Muscle of leg (tissue), 11 donors: ENCODE results near the gene DSC2. TPM values are rescaled to one million over a fixed set of nuclear protein-coding genes. Genes with fewer than 3 reads are reported as not detected.
"Not testable (repeated sequence)": the region's sequence is repeated elsewhere in the genome, so short reads cannot be mapped to it uniquely, and the experiment has no call there.

Experiments
- DNase-seq: peaks from one replicate; pipeline ENCODE4 v3.0.0; 2013
- H3K27ac ChIP-seq: one replicate; pipeline ENCODE4 v1.5.1; 2013; ENCODE audit warnings: mild to moderate bottlenecking, low read length, control low read depth
- H3K27me3 ChIP-seq: one replicate; pipeline ENCODE4 v1.6.1; 2013; ENCODE audit warnings: low read length; ENCODE audit not compliant: control insufficient read depth, insufficient read depth
- H3K36me3 ChIP-seq: one replicate; pipeline ENCODE4 v1.6.1; 2013; ENCODE audit warnings: low read length; ENCODE audit not compliant: control insufficient read depth, insufficient read depth
- H3K4me1 ChIP-seq: one replicate; pipeline ENCODE4 v1.6.1; 2013; ENCODE audit warnings: low read length; ENCODE audit not compliant: control insufficient read depth, insufficient read depth
- H3K4me3 ChIP-seq: one replicate; pipeline ENCODE4 v1.5.1; 2013; ENCODE audit warnings: low read length, control low read depth
- H3K9me3 ChIP-seq: replicated peaks from 2 replicates; pipeline ENCODE4 v1.6.1; 2013; ENCODE audit warnings: low read depth, low read length; ENCODE audit not compliant: control insufficient read depth
- WGBS: methylation state at CpG from one replicate; pipeline ENCODE4 v1.1.5; 2013; ENCODE audit warnings: missing lambda C conversion rate; ENCODE audit not compliant: insufficient coverage; 5-methylcytosine and 5-hydroxymethylcytosine counted together
- polyA plus RNA-seq, 8 donors: library from polyadenylated mRNA; unstranded; fragments of 120-200 nt; gene quantifications; one replicate each; pipeline versions ENCODE4 v1.2.1 to v1.2.3, GENCODE V29; 2013; ENCODE audit warnings: inconsistent platforms in 1 of 8, low replicate concordance in 1 of 8; ENCODE audit not compliant: insufficient read length in 8 of 8, insufficient read depth in 1 of 8
- total RNA-seq: library from RNA; stranded (reverse); fragments of 120-200 nt; gene quantifications from one replicate; pipeline ENCODE4 v1.2.4, GENCODE V29; 2013

DSC2 gene
- total and polyA plus RNA-seq, 9 donors: 2.1 to 11.8 (median 3.9) TPM

DNA sequence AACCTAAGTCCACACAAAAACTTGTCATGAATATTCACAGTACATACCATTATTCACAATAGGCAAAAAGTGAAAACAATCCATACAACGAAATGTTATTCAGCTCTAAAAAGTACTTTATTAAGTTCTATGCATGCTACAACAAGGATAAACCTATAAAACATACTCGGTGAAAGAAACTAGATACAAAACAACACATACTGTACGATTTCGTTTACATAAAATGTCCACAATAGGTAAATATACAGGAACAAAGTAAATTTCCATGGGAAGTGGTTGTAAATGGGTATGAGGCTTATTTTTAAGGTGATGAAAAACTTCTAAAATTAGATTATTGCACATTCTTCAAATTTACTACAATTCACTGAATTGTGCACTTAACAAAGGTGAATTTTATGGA, 67.7 kb downstream of the DSC2 start:
- H3K9me3 ChIP-seq: no peaks in the 10 kb centered on the region
- H3K27ac ChIP-seq: no peak overlapping the region
- H3K27me3 ChIP-seq: no peaks in the 10 kb centered on the region
- no peak for DNase-seq
- H3K4me1 ChIP-seq: no peaks in the 10 kb centered on the region
- H3K4me3 ChIP-seq: no peak overlapping the region
- no peaks in the 10 kb centered on the region for H3K36me3 ChIP-seq
- no CpG with 5 or more reads among the region's 4 CpGs for WGBS

DNA sequence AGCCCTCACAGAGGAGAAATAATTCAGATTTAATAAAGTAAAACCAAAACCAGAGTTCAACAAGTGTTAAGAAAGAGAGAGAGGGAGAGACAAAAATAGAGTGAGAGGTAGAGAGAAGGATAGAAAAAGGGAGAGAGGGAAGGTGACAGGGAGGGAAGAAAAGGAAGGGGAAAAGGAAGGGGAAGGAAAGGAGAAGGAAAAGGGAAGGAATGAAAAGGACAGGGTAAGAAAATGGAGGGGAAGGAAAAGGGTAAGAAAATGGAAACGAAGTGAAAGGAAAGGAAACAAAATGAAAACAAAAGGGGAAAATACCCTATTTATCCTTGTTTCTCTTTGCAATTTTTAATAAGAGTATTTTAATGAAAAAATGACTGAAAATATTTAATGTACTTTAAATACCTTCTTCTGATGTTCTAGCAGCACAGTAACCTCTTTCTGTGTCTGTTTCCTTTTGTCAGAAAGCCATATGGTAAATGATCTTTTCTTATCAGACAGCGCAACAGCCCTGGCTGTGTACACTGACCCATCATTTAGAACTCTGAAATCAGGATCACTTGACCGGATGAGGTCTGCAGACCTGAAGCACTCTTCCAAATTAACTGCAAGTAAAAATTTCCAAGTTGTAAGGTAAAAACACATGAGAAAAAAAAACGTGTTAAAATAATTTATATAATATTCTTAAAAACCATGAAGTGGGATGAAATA, 71.5 kb downstream of the DSC2 start:
- Histone ChIP-seq H3K36me3 (no peaks in the 10 kb centered on the region), H3K4me3 (no peak overlapping the region), H3K9me3 (no peaks in the 10 kb centered on the region), H3K4me1 (no peaks in the 10 kb centered on the region), H3K27ac (no peak overlapping the region), H3K27me3 (no peaks in the 10 kb centered on the region)
- WGBS: no CpG with 5 or more reads among the region's 4 CpGs
- no peak for DNase-seq

DNA sequence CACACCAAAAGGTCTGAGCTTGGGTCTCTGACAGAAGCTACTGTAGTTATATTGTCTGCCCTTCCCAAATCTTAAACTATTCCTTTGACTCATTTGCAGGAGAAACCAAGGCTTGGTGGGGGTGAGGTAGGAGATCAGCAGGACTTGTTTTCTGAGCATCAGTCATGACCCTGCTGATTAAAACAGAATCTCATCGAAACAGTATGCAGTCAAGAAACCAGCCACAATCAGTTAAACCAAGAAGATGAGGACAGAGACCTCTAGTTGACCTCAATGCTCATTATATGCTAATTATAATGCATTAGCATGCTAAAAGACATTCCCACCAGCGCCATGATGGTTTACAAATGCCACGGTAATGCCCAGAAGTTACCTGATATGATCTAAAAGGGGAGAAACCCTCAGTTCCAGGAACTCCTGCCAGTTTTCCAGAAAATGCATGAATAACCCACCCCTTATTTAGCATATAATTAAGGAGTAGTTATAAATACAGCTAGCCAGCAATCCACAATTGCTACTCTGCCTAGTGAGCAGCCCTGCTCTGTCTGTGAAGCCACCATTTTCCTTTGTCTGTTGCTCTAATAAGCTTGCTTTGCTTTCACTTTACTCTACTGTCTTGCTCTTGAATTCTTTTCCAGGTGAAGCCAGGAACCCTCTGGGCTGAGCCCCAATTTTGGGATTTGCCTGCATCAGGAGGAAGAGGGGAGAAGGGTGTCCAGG, 86.3 kb downstream of the DSC2 start:
- Histone ChIP-seq H3K4me1 (no peaks in the 10 kb centered on the region), H3K4me3 (no peak overlapping the region), H3K27ac (no peak overlapping the region), H3K27me3 (no peaks in the 10 kb centered on the region), H3K9me3 (no peaks in the 10 kb centered on the region), H3K36me3 (no peaks in the 10 kb centered on the region)
- WGBS: no CpG with 5 or more reads among the region's 3 CpGs
- no peak for DNase-seq

DNA sequence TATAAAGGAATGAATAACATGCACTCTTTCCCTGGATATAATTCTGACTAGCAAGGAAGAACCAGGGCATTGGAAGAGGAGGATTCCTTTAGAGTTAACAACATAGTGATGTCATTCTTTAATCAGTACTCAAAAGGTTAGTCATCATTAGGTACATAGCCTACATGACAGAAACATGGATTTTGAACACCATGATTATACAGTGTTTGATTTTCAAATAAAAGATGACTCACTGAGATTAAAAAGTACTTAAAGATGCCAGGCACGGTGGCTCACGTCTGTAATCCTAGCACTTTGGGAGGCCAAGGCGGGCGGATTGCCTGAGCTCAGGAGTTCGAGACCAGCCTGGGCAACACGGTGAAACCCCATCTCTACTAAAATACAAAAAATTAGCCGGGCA, 90.8 kb downstream of the DSC2 start:
- not testable (repeated sequence) for H3K4me1 ChIP-seq, DNase-seq, H3K36me3 ChIP-seq, H3K4me3 ChIP-seq, H3K27me3 ChIP-seq, H3K27ac ChIP-seq, H3K9me3 ChIP-seq
- WGBS: 100% methylated on average over 1 of the region's 7 CpGs

DNA sequence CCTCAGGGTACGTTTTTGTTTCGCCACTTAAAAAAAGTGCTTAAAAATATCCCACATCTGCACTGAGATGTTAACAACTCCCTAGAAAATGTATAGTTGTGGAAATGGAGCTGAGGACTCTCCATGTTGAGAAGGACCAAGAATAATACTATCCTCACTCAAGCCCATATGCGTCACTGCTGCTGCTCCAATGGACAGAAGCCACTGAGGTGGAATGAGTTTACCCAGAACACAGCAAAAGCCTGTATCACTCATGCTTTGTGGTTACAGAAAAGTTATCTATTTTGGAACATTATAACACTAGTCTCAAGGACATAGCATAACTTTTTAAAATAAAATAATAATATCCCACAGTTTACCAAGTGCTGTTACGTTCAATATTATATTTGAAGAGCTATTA, 91.6 kb downstream of the DSC2 start:
- Histone ChIP-seq H3K36me3 (no peaks in the 10 kb centered on the region), H3K27ac (no peak overlapping the region), H3K4me3 (no peak overlapping the region), H3K4me1 (no peaks in the 10 kb centered on the region), H3K27me3 (no peaks in the 10 kb centered on the region), H3K9me3 (no peaks in the 10 kb centered on the region)
- WGBS: no CpG with 5 or more reads among the region's 4 CpGs
- no peak for DNase-seq

Other genes starting within 250 kb of the DSC2 start
- 0.75 TPM for gene DSC3, start 59.7 kb downstream of the DSC2 start, total RNA-seq
- gene DSC3, start 59.7 kb downstream of the DSC2 start, polyA plus RNA-seq: 10 to 100 TPM in 1 of 8 donors, 1 to 10 TPM in 1, under 1 TPM in 6; 0.22 to 25.4 (median 0.46) TPM
- gene DSC1, start 60.4 kb upstream of the DSC2 start, total RNA-seq: under 0.01 TPM
- gene DSC1, start 60.4 kb upstream of the DSC2 start, polyA plus RNA-seq: 1 to 10 TPM in 1 of 8 donors, under 1 TPM in 2, not detected in 5; 0.07 to 9.4 (median 0.57) TPM
- not detected for gene DSG1, start 215.7 kb upstream of the DSC2 start, total RNA-seq
- 10 to 100 TPM in 1 of 8 donors, under 1 TPM in 4, not detected in 3; 0.03 to 15.2 (median 0.07) TPM for gene DSG1, start 215.7 kb upstream of the DSC2 start, polyA plus RNA-seq